Neural progenitor cell (in vitro differentiated cells): ENCODE data around the gene TMEM14B.

Source experiments
- CTCF ChIP-seq: fragments of 200-600 bp; sonication (generic); IDR thresholded peaks from 2 replicates; pipeline ENCODE4 v1.5.1; 2017; ENCODE audit warnings: antibody characterized with exemption, mild to moderate bottlenecking
- EZH2 ChIP-seq: fragments of 200-600 bp; sonication (generic); IDR thresholded peaks from 2 replicates; pipeline ENCODE4 v1.6.1; 2017; ENCODE audit warnings: antibody characterized with exemption, mild to moderate bottlenecking, moderate library complexity
- EZH2phosphoT487 ChIP-seq: fragments of 200-600 bp; sonication (generic); IDR thresholded peaks from 2 replicates; pipeline ENCODE4 v1.6.1; 2017; ENCODE audit warnings: antibody characterized with exemption

- TF ChIP-seq EZH2 (no peak), CTCF (no peak), EZH2phosphoT487 (no peak)
Observed at GRCh38 chr6:10769419-10769818, 21.8 kb downstream of the TMEM14B start.
